HL-60 (cell line): ENCODE data around the gene SLC10A7.

ENCODE experiments used
- DNase-seq, 2 experiments: peaks; one replicate each; pipeline ENCODE4 v3.0.0-alpha.2; 2010 to 2020; ENCODE audit warnings: low read depth in 1 of 2, low spot score in 1 of 2
- H3K27ac ChIP-seq: fragments of 250-450 bp; sonication (Bioruptor Pico); replicated peaks from 2 replicates; pipeline ENCODE4 v1.5.1; 2020; ENCODE audit warnings: mild to moderate bottlenecking, moderate library complexity
- H3K27me3 ChIP-seq: fragments of 250-450 bp; sonication (Bioruptor Pico); 2 replicates; pipeline ENCODE4 v1.5.1; 2021; ENCODE audit warnings: mild to moderate bottlenecking, moderate library complexity; ENCODE audit not compliant: insufficient read depth, poor library complexity, severe bottlenecking
- H3K4me3 ChIP-seq: replicated peaks from 2 replicates; pipeline ENCODE4 v1.5.1; 2011; ENCODE audit warnings: mild to moderate bottlenecking, control low read depth, low read length; ENCODE audit not compliant: insufficient read depth
- CTCF ChIP-seq: IDR thresholded peaks from one replicate; pipeline ENCODE4 v1.5.1; 2011; ENCODE audit warnings: low read length, control low read depth, inconsistent platforms; ENCODE audit not compliant: insufficient read depth
- GABPA ChIP-seq: IDR thresholded peaks from 2 replicates; pipeline ENCODE4 v1.6.1; 2012; ENCODE audit warnings: low read depth
- POLR2AphosphoS5 ChIP-seq: IDR thresholded peaks from 2 replicates; pipeline ENCODE4 v1.6.1; 2012; ENCODE audit warnings: low read depth
- REST ChIP-seq: IDR thresholded peaks from 2 replicates; pipeline ENCODE4 v1.6.1; 2012; ENCODE audit warnings: low read depth; ENCODE audit not compliant: insufficient replicate concordance
- SPI1 ChIP-seq: IDR thresholded peaks from 2 replicates; pipeline ENCODE4 v1.6.1; 2012; ENCODE audit warnings: low read depth, mild to moderate bottlenecking, borderline replicate concordance

The SLC10A7 gene

GRCh38 chr4:146445198-146446150 is 76.3 kb downstream of the SLC10A7 start:
- Histone ChIP-seq H3K4me3 (no peak overlapping the region), H3K27ac (no peak overlapping the region), H3K27me3 (no peaks in the 10 kb centered on the region)
- DNase-seq = no peak
- TF ChIP-seq REST (no peak), GABPA (no peak), POLR2AphosphoS5 (no peak), CTCF (no peak), SPI1 (no peak)

GRCh38 chr4:146443525-146443924 is 78.2 kb downstream of the SLC10A7 start:
- no peak overlapping the region for H3K27ac ChIP-seq
- H3K4me3 ChIP-seq = no peak overlapping the region
- H3K27me3 ChIP-seq = no peaks in the 10 kb centered on the region
- TF ChIP-seq CTCF (no peak), GABPA (no peak), SPI1 (no peak), REST (no peak), POLR2AphosphoS5 (no peak)
- no peak for DNase-seq

- TF ChIP-seq SPI1 = no peak
- no peak for TF ChIP-seq REST
- TF ChIP-seq CTCF = no peak
- TF ChIP-seq GABPA = no peak
- no peak for TF ChIP-seq POLR2AphosphoS5
- Histone ChIP-seq H3K4me3 (no peak overlapping the region), H3K27ac (no peak overlapping the region), H3K27me3 (no peaks in the 10 kb centered on the region)
- DNase-seq = no peak
Measured at GRCh38 chr4:146442801-146443200, 78.9 kb downstream of the SLC10A7 start.
